ENCODE results near the gene RAB35.

DNA sequence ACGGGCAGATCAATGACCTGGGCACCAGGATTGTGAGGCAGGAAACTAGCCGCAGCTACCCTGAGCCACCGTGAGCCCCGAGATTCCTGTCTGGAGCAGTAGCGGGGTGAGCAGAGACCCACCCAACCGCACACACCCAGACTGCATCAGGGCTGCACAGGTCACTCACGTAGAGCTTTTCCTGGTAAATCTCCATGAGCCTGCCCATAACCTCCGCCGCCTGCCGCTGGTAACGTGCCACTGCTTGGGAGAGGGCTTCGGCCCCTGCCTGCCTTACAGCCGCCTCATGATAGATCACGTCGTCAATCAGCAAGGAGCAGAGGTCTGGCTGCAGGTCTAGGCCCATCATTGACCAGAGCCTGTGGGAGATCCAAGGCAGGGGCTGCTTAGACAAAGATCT lies 38.5 kb upstream of the RAB35 start:
- TF ChIP-seq, protein P1, sequence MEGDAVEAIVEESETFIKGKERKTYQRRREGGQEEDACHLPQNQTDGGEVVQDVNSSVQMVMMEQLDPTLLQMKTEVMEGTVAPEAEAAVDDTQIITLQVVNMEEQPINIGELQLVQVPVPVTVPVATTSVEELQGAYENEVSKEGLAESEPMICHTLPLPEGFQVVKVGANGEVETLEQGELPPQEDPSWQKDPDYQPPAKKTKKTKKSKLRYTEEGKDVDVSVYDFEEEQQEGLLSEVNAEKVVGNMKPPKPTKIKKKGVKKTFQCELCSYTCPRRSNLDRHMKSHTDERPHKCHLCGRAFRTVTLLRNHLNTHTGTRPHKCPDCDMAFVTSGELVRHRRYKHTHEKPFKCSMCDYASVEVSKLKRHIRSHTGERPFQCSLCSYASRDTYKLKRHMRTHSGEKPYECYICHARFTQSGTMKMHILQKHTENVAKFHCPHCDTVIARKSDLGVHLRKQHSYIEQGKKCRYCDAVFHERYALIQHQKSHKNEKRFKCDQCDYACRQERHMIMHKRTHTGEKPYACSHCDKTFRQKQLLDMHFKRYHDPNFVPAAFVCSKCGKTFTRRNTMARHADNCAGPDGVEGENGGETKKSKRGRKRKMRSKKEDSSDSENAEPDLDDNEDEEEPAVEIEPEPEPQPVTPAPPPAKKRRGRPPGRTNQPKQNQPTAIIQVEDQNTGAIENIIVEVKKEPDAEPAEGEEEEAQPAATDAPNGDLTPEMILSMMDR (IDR thresholded peaks at IDR 0.05 in 4 of 5, conservative IDR thresholded peaks at IDR 0.05 in 1 of 5), result no peak
- TF ChIP-seq POLR2A (IDR thresholded peaks at IDR 0.05), result no peak

Measured in gastrocnemius medialis (tissue), 4 donors.